WTC11 (cell line): Measurements from ENCODE around the gene TMEM9B. TPM values are rescaled to one million over a fixed set of nuclear protein-coding genes. Genes with fewer than 3 reads are reported as not detected.

Experiments
- ATAC-seq: fragments of 200-7000 bp; cut with Tn5 transposase; 2 replicates; pipeline ENCODE4 v1.10.0; 2021; ENCODE audit warnings: mild to moderate bottlenecking, moderate library complexity
- CTCF ChIA-PET: fragments of 300-600 bp; sonication (Branson Sonifier 250); formaldehyde crosslinking; loops from one replicate; lab custom pipeline; 2021; ENCODE audit warnings: antibody characterized with exemption; lab: Charles Lee
- POLR2A ChIA-PET: fragments of 350-600 bp; sonication (Branson Sonifier 250); formaldehyde crosslinking; loops from one replicate; lab custom pipeline; 2021; ENCODE audit warnings: antibody characterized with exemption; lab: Charles Lee
- DNase-seq: peaks from one replicate; pipeline ENCODE4 v3.0.0; 2021; ENCODE audit warnings: low spot score
- H3K27ac Mint-ChIP-seq: 2 replicates; pipeline ENCODE4 v1.8.0; 2021; ENCODE audit warnings: mixed read lengths
- H3K27me3 Mint-ChIP-seq: 2 replicates; pipeline ENCODE4 v1.8.0; 2021; ENCODE audit warnings: low read depth, mild to moderate bottlenecking, moderate library complexity, mixed read lengths
- H3K36me3 Mint-ChIP-seq: 2 replicates; pipeline ENCODE4 v1.8.0; 2021; ENCODE audit warnings: mixed read lengths
- H3K4me1 Mint-ChIP-seq: 2 replicates; pipeline ENCODE4 v1.8.0; 2022; ENCODE audit warnings: mixed read lengths
- H3K4me3 Mint-ChIP-seq: 2 replicates; pipeline ENCODE4 v1.8.0; 2021; ENCODE audit warnings: mild to moderate bottlenecking, moderate library complexity, mixed read lengths
- H3K9me3 Mint-ChIP-seq: 2 replicates; pipeline ENCODE4 v1.8.0; 2021; ENCODE audit warnings: mixed read lengths
- AFF4 ChIP-seq: sonication (generic); formaldehyde crosslinking; IDR thresholded peaks from 2 replicates; pipeline ENCODE4 v1.8.1; 2023; ENCODE audit warnings: mild to moderate bottlenecking, missing genetic modification reagents, borderline replicate concordance
- AR ChIP-seq: fragments of 250-450 bp; sonication (Bioruptor Pico); IDR thresholded peaks from 2 replicates; pipeline ENCODE4 v1.9.0; 2021; ENCODE audit warnings: mild to moderate bottlenecking
- CTCF ChIP-seq: fragments of 200-600 bp; IDR thresholded peaks from 2 replicates; pipeline ENCODE4 v1.8.0; 2022; ENCODE audit warnings: antibody characterized with exemption
- ESRRA ChIP-seq: sonication (generic); formaldehyde crosslinking; IDR thresholded peaks from 2 replicates; pipeline ENCODE4 v1.8.1; 2022; ENCODE audit warnings: mild to moderate bottlenecking, missing genetic modification reagents, borderline replicate concordance
- FOXK1 ChIP-seq: sonication (generic); formaldehyde crosslinking; IDR thresholded peaks from 2 replicates; pipeline ENCODE4 v1.8.0; 2022; ENCODE audit warnings: mild to moderate bottlenecking, moderate library complexity, missing genetic modification reagents
- GRHL2 ChIP-seq: fragments of 250-450 bp; sonication (Bioruptor Pico); IDR thresholded peaks from 2 replicates; pipeline ENCODE4 v1.8.0; 2022; ENCODE audit warnings: mild to moderate bottlenecking, moderate library complexity; ENCODE audit not compliant: insufficient replicate concordance, severe bottlenecking
- PREB ChIP-seq: sonication (generic); formaldehyde crosslinking; IDR thresholded peaks from 2 replicates; pipeline ENCODE4 v1.8.1; 2022; ENCODE audit warnings: mild to moderate bottlenecking, missing genetic modification reagents, moderate library complexity, borderline replicate concordance
- ZBTB21 ChIP-seq: sonication (generic); formaldehyde crosslinking; IDR thresholded peaks from 2 replicates; pipeline ENCODE4 v1.8.1; 2023; ENCODE audit warnings: mild to moderate bottlenecking, missing genetic modification reagents, borderline replicate concordance
- ZBTB43 ChIP-seq: sonication (generic); formaldehyde crosslinking; IDR thresholded peaks from 2 replicates; pipeline ENCODE4 v1.8.1; 2023; ENCODE audit warnings: mild to moderate bottlenecking, missing genetic modification reagents
- ZNF121 ChIP-seq: sonication (generic); formaldehyde crosslinking; IDR thresholded peaks from 2 replicates; pipeline ENCODE4 v1.8.0; 2023; ENCODE audit warnings: missing genetic modification reagents
- total RNA-seq: library from RNA; stranded (reverse); gene quantifications from 3 replicates; pipeline ENCODE4 v1.2.3, GENCODE V29; 2021
- TF ChIP-seq, protein P1 (sequence below): sonication (generic); formaldehyde crosslinking; IDR thresholded peaks from 2 replicates; pipeline ENCODE4 v1.8.1; 2023; ENCODE audit warnings: mild to moderate bottlenecking, missing genetic modification reagents, moderate library complexity
- TF ChIP-seq, protein P2 (sequence below): sonication (generic); formaldehyde crosslinking; IDR thresholded peaks from 2 replicates; pipeline ENCODE4 v1.8.1; 2023; ENCODE audit warnings: mild to moderate bottlenecking, missing genetic modification reagents
- TF ChIP-seq, protein P3 (sequence below): sonication (generic); formaldehyde crosslinking; IDR thresholded peaks from 2 replicates; pipeline ENCODE4 v1.8.1; 2022; ENCODE audit warnings: missing genetic modification reagents, borderline replicate concordance

The TMEM9B gene
- total RNA-seq, 1 experiment from 2014 or later: 8.7 TPM

DNA sequence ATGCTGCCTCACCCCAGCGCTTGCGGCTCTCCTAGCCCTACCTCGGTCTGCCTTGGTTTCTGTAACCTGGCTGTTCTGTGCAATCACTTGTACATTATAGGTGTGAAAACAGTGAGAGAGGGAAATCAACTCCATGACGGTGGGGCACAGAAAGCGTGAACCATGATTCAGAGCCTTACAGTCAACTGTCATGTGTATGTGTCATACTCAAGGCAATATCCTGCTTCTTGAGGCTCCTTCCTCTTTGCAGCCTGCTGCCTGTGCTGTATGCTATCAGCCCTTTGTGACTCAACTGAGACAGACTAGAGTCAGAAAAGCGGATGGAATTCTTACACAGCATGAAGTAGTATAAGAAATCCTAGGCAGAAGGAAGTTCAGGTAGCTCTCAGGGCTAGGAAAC is 37.5 kb upstream of the TMEM9B start:
- POLR2A ChIA-PET: no interaction called here

GRCh38 chr11:8998017-8998416 is 33.8 kb upstream of the TMEM9B start:
- H3K9me3 Mint-ChIP-seq: no peaks in the 10 kb centered on the region
- DNase-seq: no peak
- H3K36me3 Mint-ChIP-seq: no peaks in the 10 kb centered on the region
- H3K4me3 Mint-ChIP-seq: no peak overlapping the region
- CTCF ChIA-PET: interaction anchor here (1.0 to 2.0 kb wide), 2 partner anchors 17 to 140 kb away, joined by 4 to 6 read pairs; no protein-coding TSS in a partner anchor
- POLR2A ChIA-PET: no interaction called here
- no peak for TF ChIP-seq ESRRA (CRISPR knock-in tag)
- TF ChIP-seq, protein P1, sequence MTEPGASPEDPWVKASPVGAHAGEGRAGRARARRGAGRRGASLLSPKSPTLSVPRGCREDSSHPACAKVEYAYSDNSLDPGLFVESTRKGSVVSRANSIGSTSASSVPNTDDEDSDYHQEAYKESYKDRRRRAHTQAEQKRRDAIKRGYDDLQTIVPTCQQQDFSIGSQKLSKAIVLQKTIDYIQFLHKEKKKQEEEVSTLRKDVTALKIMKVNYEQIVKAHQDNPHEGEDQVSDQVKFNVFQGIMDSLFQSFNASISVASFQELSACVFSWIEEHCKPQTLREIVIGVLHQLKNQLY: no peak
- TF ChIP-seq, protein P2, sequence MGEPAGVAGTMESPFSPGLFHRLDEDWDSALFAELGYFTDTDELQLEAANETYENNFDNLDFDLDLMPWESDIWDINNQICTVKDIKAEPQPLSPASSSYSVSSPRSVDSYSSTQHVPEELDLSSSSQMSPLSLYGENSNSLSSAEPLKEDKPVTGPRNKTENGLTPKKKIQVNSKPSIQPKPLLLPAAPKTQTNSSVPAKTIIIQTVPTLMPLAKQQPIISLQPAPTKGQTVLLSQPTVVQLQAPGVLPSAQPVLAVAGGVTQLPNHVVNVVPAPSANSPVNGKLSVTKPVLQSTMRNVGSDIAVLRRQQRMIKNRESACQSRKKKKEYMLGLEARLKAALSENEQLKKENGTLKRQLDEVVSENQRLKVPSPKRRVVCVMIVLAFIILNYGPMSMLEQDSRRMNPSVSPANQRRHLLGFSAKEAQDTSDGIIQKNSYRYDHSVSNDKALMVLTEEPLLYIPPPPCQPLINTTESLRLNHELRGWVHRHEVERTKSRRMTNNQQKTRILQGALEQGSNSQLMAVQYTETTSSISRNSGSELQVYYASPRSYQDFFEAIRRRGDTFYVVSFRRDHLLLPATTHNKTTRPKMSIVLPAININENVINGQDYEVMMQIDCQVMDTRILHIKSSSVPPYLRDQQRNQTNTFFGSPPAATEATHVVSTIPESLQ (CRISPR knock-in tag): no peak
- H3K27me3 Mint-ChIP-seq: peaks cover 30% of the 10 kb centered on the region
- peaks cover 6% of the 10 kb centered on the region for H3K4me1 Mint-ChIP-seq
- ATAC-seq: no peak
- H3K27ac Mint-ChIP-seq: no peak overlapping the region

More for the DNA sequence above, 37.5 kb upstream of the TMEM9B start:
- H3K4me1 Mint-ChIP-seq: peaks cover 18% of the 10 kb centered on the region
- peaks cover 63% of the 10 kb centered on the region for H3K27me3 Mint-ChIP-seq
- no peak overlapping the region for H3K27ac Mint-ChIP-seq
- no peaks in the 10 kb centered on the region for H3K9me3 Mint-ChIP-seq
- TF ChIP-seq ZBTB21 (CRISPR knock-in tag) (no peak), ZNF121 (CRISPR knock-in tag) (no peak), AFF4 (CRISPR knock-in tag) (no peak), PREB (CRISPR knock-in tag) (no peak), ZBTB43 (no peak)
- TF ChIP-seq, protein P1: no peak
- ATAC-seq (no peak), DNase-seq (no peak)
- CTCF ChIA-PET: interaction anchor here (0.6 kb wide), 1 partner anchor 258 kb away, joined by 4 read pairs; no protein-coding TSS in a partner anchor
- no peak overlapping the region for H3K4me3 Mint-ChIP-seq
- H3K36me3 Mint-ChIP-seq: no peaks in the 10 kb centered on the region

GRCh38 chr11:8997451-8997850 is 33.2 kb upstream of the TMEM9B start:
- Mint-ChIP-seq H3K4me3 (no peak overlapping the region), H3K36me3 (no peaks in the 10 kb centered on the region), H3K27ac (no peak overlapping the region), H3K9me3 (no peaks in the 10 kb centered on the region), H3K27me3 (peaks cover 25% of the 10 kb centered on the region), H3K4me1 (peaks cover 2% of the 10 kb centered on the region; the same call in 1 of the 2 replicates)
- POLR2A ChIA-PET: no interaction called here
- CTCF ChIA-PET: interaction anchor here (1.0 to 2.0 kb wide), 2 partner anchors 18 to 140 kb away, joined by 4 to 6 read pairs; no protein-coding TSS in a partner anchor
- no peak for ATAC-seq
- no peak for DNase-seq
- TF ChIP-seq FOXK1 (CRISPR knock-in tag) (no peak), GRHL2 (CRISPR knock-in tag) (no peak), CTCF (no peak), AR (CRISPR knock-in tag) (no peak)
- TF ChIP-seq, protein P3, sequence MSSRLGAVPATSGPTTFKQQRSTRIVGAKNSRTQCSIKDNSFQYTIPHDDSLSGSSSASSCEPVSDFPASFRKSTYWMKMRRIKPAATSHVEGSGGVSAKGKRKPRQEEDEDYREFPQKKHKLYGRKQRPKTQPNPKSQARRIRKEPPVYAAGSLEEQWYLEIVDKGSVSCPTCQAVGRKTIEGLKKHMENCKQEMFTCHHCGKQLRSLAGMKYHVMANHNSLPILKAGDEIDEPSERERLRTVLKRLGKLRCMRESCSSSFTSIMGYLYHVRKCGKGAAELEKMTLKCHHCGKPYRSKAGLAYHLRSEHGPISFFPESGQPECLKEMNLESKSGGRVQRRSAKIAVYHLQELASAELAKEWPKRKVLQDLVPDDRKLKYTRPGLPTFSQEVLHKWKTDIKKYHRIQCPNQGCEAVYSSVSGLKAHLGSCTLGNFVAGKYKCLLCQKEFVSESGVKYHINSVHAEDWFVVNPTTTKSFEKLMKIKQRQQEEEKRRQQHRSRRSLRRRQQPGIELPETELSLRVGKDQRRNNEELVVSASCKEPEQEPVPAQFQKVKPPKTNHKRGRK (CRISPR knock-in tag): no peak
